A549 (cell line): ENCODE results near the gene TSPAN18. TPM values are rescaled to one million over a fixed set of nuclear protein-coding genes. Genes with fewer than 3 reads are reported as not detected.

Experiments
- ATAC-seq, 2 experiments: fragments of 200-7000 bp in 1 of 2; fragments of >200 bp in 1 of 2; cut with Nextera tagmentation in 1 of 2; cut with Tn5 transposase in 1 of 2; 3 replicates each; pipeline versions ENCODE4 v1.8.0 to v1.9.1; 2018 to 2020; ENCODE audit warnings: mild to moderate bottlenecking in 1 of 2, moderate library complexity in 1 of 2
- CTCF ChIA-PET: fragments of 300-600 bp; sonication (Branson Sonifier 250); formaldehyde crosslinking; extraction: SDS; loops from one replicate; lab custom pipeline; 2021; ENCODE audit warnings: antibody characterized with exemption, inconsistent platforms; lab: Yijun Ruan, JAX
- POLR2A ChIA-PET: fragments of 350-600 bp; formaldehyde crosslinking; extraction: SDS; loops from one replicate; lab custom pipeline; 2021; ENCODE audit warnings: antibody characterized with exemption, inconsistent platforms; lab: Yijun Ruan, JAX
- DNase-seq, 2 experiments: peaks; one replicate each; pipeline versions ENCODE4 v3.0.0 to v3.0.0-alpha.2; 2011 to 2016; ENCODE audit warnings: low read depth in 1 of 2, low spot score in 1 of 2
- FAIRE-seq: peaks from 2 replicates; lab custom pipeline; 2011; peaks lifted over from hg19 to GRCh38; lab: Jason Lieb, UNC
- H3K27ac ChIP-seq, 2 experiments: fragments of >200 bp; sonication (Bioruptor Twin); formaldehyde crosslinking; 3 replicates each; pipeline ENCODE4 v1.5.1; 2016 to 2017
- H3K4me1 ChIP-seq: fragments of >200 bp; sonication (Bioruptor Twin); formaldehyde crosslinking; 3 replicates; pipeline ENCODE4 v1.6.1; 2016
- H3K4me2 ChIP-seq: fragments of >200 bp; sonication (Bioruptor Twin); formaldehyde crosslinking; 3 replicates; pipeline ENCODE4 v1.6.1; 2016
- H3K4me3 ChIP-seq: fragments of >200 bp; sonication (Bioruptor Twin); formaldehyde crosslinking; 3 replicates; pipeline ENCODE4 v1.5.1; 2016
- H3K9me3 ChIP-seq: fragments of >200 bp; sonication (Bioruptor Twin); formaldehyde crosslinking; 3 replicates; pipeline ENCODE4 v1.6.1; 2016
- CBX2 ChIP-seq: fragments of 200-600 bp; sonication (generic); IDR thresholded peaks from 2 replicates; pipeline ENCODE4 v1.6.1; 2016; ENCODE audit warnings: low read depth, mild to moderate bottlenecking, borderline replicate concordance
- CBX8 ChIP-seq: fragments of 200-600 bp; sonication (generic); IDR thresholded peaks from 2 replicates; pipeline ENCODE4 v1.6.1; 2016
- CEBPB ChIP-seq, 2 experiments: fragments of >200 bp in 1 of 2; sonication (Bioruptor Twin) in 1 of 2; formaldehyde crosslinking in 1 of 2; IDR thresholded peaks; 2 replicates each; pipeline ENCODE4 v1.6.1; 2012 to 2016
- CHD2 ChIP-seq: fragments of 150-350 bp; IDR thresholded peaks from 2 replicates; pipeline ENCODE4 v1.6.1; 2014; ENCODE audit warnings: low read length; ENCODE audit not compliant: partially characterized antibody
- EP300 ChIP-seq, 2 experiments: fragments of >200 bp; sonication (Bioruptor Twin); formaldehyde crosslinking; IDR thresholded peaks; 2 replicates in 1 of 2; 3 replicates in 1 of 2; pipeline ENCODE4 v1.6.1; 2016 to 2017
- ESRRA ChIP-seq: fragments of 150-350 bp; IDR thresholded peaks from 2 replicates; pipeline ENCODE4 v1.6.1; 2014; ENCODE audit warnings: mild to moderate bottlenecking, low read length, borderline replicate concordance
- FOSB ChIP-seq: fragments of 250-450 bp; sonication (Bioruptor Pico); IDR thresholded peaks from 2 replicates; pipeline ENCODE4 v1.5.0; 2020; ENCODE audit warnings: mild to moderate bottlenecking, moderate library complexity
- FOXS1 ChIP-seq: fragments of 250-450 bp; sonication (Bioruptor Pico); IDR thresholded peaks from 2 replicates; pipeline ENCODE4 v1.5.0; 2020; ENCODE audit warnings: mild to moderate bottlenecking, moderate library complexity
- HDAC2 ChIP-seq: fragments of 200-600 bp; sonication (generic); IDR thresholded peaks from 2 replicates; pipeline ENCODE4 v1.6.1; 2016
- HOXB13 ChIP-seq: fragments of 250-450 bp; sonication (Bioruptor Pico); IDR thresholded peaks from 2 replicates; pipeline ENCODE4 v1.5.0; 2020; ENCODE audit warnings: low read depth, mild to moderate bottlenecking, moderate library complexity
- JUNB ChIP-seq: fragments of >200 bp; sonication (Bioruptor Twin); formaldehyde crosslinking; IDR thresholded peaks from 2 replicates; pipeline ENCODE4 v1.6.1; 2016
- MAZ ChIP-seq: fragments of 150-350 bp; IDR thresholded peaks from 2 replicates; pipeline ENCODE4 v1.6.1; 2014; ENCODE audit warnings: antibody characterized with exemption, low read depth, low read length, borderline replicate concordance
- MYC ChIP-seq: IDR thresholded peaks from 2 replicates; pipeline ENCODE4 v1.6.1; 2012; ENCODE audit warnings: mild to moderate bottlenecking, inconsistent platforms, low read length, improper control_type of control experiment, borderline replicate concordance
- NFE2L2 ChIP-seq: fragments of 150-350 bp; conservative IDR thresholded peaks from 2 replicates; pipeline ENCODE4 v1.6.1; 2014; ENCODE audit warnings: low read length
- RAD21 ChIP-seq, 2 experiments: fragments of >200 bp in 1 of 2; sonication (Bioruptor Twin) in 1 of 2; formaldehyde crosslinking in 1 of 2; IDR thresholded peaks in 1 of 2; conservative IDR thresholded peaks in 1 of 2; 2 replicates in 1 of 2; 3 replicates in 1 of 2; pipeline ENCODE4 v1.6.1; 2012 to 2018; ENCODE audit warnings: inconsistent platforms in 1 of 2
- RARB ChIP-seq: fragments of 250-450 bp; sonication (Bioruptor Pico); IDR thresholded peaks from 2 replicates; pipeline ENCODE4 v1.8.0; 2021; ENCODE audit warnings: mild to moderate bottlenecking, moderate library complexity
- SREBF2 ChIP-seq: fragments of 450-650 bp; IDR thresholded peaks from 2 replicates; pipeline ENCODE4 v1.6.1; 2014; ENCODE audit warnings: mild to moderate bottlenecking, moderate library complexity
- TP53 ChIP-seq: fragments of 250-450 bp; sonication (Bioruptor Pico); IDR thresholded peaks from 2 replicates; pipeline ENCODE4 v1.5.0; 2021; ENCODE audit warnings: mild to moderate bottlenecking, moderate library complexity
- ZNF302 ChIP-seq: fragments of 250-450 bp; sonication (Bioruptor Pico); IDR thresholded peaks from 2 replicates; pipeline ENCODE4 v1.9.0; 2021; ENCODE audit warnings: inconsistent platforms, mild to moderate bottlenecking, moderate library complexity
- ZSCAN20 ChIP-seq: fragments of 250-450 bp; sonication (Bioruptor Pico); IDR thresholded peaks from 2 replicates; pipeline ENCODE4 v1.8.0; 2022; ENCODE audit warnings: mild to moderate bottlenecking, moderate library complexity
- WGBS: methylation state at CpG from one replicate; pipeline ENCODE4 v1.1.6; 2017; ENCODE audit errors: missing lambda C conversion rate; 5-methylcytosine and 5-hydroxymethylcytosine counted together
- polyA plus RNA-seq, 4 experiments: library from polyadenylated mRNA; depleted of rRNA in 3 of 4; stranded (reverse); fragments of >200 nt; fragmentation: RNase III in 1 of 4; extraction: RNeasy Plus Mini Kit Qiagen cat#74134 plus additional on column Dnase treatment in 1 of 4; gene quantifications; 2 replicates in 3 of 4; 3 replicates in 1 of 4; pipeline ENCODE4 v1.2.3, GENCODE V29; 2011 to 2017
- TF ChIP-seq, protein P1 (sequence below): fragments of 200-600 bp; sonication (generic); IDR thresholded peaks from 2 replicates; pipeline ENCODE4 v1.6.1; 2016; ENCODE audit warnings: antibody characterized with exemption, mild to moderate bottlenecking, moderate library complexity
- TF ChIP-seq, protein P2 (sequence below): fragments of >200 bp; sonication (Bioruptor Twin); formaldehyde crosslinking; IDR thresholded peaks from 3 replicates; pipeline ENCODE4 v1.5.1; 2016
- TF ChIP-seq, protein P3 (sequence below): IDR thresholded peaks from 2 replicates; pipeline ENCODE4 v1.6.1; 2012

The TSPAN18 gene
- polyA plus RNA-seq, 2 of the 4 experiments (the other 2 are of a cell fraction) = 0.81 to 4.5 TPM

DNA sequence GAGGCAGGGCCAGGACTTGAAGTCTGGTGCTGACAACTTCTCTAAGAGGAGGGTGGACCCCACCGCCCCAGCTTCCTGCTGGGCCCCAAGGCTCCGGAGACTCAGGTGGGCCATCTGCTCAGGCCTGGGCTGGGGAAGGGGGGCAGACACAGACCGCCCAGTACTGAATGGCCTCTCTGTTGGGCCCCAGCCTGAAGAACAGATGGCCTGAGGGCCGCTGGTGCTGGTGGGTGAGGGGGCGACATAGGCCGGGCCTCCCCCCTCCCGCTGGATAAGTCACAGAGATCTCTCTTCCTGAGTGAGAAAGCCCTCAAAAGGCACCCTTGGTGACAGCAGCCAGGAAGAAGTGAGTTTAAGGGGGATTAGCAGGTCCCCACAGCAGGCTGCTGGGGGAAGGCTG, 236.4 kb downstream of the TSPAN18 start:
- ATAC-seq (no peak), FAIRE-seq (no peak), DNase-seq (no peak)
- CTCF ChIA-PET = interaction anchor here (1.0 to 9.7 kb wide), 4 partner anchors 10 to 141 kb away, joined by 3 to 64 read pairs (median 4); no protein-coding TSS in a partner anchor
- 90% methylated on average over 4 of the region's 7 CpGs for WGBS
- H3K4me2 ChIP-seq = no peak overlapping the region
- no peaks in the 10 kb centered on the region for H3K9me3 ChIP-seq
- no peak for TF ChIP-seq EP300 (IDR thresholded peaks at IDR 0.05)
- no peak for TF ChIP-seq JUNB
- TF ChIP-seq TP53 = no peak
- no peak for TF ChIP-seq FOXS1 (CRISPR knock-in tag)
- TF ChIP-seq ESRRA = no peak
- TF ChIP-seq CEBPB (IDR thresholded peaks at IDR 0.05) = no peak
- no peak for TF ChIP-seq NFE2L2
- TF ChIP-seq RARB (CRISPR knock-in tag) = no peak
- no peak for TF ChIP-seq MAZ
- POLR2A ChIA-PET = interaction anchor here (0.6 kb wide), 1 partner anchor 12 kb away, joined by 3 read pairs; no protein-coding TSS in a partner anchor
- H3K27ac ChIP-seq = no peak overlapping the region
- H3K4me3 ChIP-seq = no peak overlapping the region
- peaks cover 5% of the 10 kb centered on the region; the same call in 2 of the 3 replicates for H3K4me1 ChIP-seq

DNA sequence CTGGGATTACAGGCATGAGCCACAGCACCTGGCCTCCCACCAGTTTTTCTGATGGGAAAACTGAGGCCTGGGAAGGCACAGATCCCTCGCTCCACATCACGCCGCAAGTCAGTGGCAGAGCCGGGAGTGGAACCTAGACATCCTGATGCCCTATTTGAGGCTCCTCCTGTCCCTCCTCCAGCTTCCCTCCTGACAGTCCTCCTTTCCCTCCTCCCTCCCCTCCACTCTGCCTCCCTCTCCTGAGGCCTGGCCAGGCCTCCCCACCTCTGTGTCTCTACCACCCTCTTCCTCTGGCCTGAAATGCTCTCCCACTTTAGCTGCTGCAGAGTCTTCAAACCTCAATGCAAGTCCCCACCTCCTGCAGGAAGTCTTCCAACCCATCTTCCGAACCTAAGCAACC, 237.2 kb downstream of the TSPAN18 start:
- DNase-seq (no peak), ATAC-seq (no peak)
- POLR2A ChIA-PET = no interaction called here
- H3K27ac ChIP-seq = no peak overlapping the region
- no peak overlapping the region for H3K4me2 ChIP-seq
- TF ChIP-seq, protein P1, sequence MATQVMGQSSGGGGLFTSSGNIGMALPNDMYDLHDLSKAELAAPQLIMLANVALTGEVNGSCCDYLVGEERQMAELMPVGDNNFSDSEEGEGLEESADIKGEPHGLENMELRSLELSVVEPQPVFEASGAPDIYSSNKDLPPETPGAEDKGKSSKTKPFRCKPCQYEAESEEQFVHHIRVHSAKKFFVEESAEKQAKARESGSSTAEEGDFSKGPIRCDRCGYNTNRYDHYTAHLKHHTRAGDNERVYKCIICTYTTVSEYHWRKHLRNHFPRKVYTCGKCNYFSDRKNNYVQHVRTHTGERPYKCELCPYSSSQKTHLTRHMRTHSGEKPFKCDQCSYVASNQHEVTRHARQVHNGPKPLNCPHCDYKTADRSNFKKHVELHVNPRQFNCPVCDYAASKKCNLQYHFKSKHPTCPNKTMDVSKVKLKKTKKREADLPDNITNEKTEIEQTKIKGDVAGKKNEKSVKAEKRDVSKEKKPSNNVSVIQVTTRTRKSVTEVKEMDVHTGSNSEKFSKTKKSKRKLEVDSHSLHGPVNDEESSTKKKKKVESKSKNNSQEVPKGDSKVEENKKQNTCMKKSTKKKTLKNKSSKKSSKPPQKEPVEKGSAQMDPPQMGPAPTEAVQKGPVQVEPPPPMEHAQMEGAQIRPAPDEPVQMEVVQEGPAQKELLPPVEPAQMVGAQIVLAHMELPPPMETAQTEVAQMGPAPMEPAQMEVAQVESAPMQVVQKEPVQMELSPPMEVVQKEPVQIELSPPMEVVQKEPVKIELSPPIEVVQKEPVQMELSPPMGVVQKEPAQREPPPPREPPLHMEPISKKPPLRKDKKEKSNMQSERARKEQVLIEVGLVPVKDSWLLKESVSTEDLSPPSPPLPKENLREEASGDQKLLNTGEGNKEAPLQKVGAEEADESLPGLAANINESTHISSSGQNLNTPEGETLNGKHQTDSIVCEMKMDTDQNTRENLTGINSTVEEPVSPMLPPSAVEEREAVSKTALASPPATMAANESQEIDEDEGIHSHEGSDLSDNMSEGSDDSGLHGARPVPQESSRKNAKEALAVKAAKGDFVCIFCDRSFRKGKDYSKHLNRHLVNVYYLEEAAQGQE = no peak
- no peak for TF ChIP-seq TP53
- no peak for TF ChIP-seq CHD2
- no peak for TF ChIP-seq CBX8
- TF ChIP-seq, protein P2, sequence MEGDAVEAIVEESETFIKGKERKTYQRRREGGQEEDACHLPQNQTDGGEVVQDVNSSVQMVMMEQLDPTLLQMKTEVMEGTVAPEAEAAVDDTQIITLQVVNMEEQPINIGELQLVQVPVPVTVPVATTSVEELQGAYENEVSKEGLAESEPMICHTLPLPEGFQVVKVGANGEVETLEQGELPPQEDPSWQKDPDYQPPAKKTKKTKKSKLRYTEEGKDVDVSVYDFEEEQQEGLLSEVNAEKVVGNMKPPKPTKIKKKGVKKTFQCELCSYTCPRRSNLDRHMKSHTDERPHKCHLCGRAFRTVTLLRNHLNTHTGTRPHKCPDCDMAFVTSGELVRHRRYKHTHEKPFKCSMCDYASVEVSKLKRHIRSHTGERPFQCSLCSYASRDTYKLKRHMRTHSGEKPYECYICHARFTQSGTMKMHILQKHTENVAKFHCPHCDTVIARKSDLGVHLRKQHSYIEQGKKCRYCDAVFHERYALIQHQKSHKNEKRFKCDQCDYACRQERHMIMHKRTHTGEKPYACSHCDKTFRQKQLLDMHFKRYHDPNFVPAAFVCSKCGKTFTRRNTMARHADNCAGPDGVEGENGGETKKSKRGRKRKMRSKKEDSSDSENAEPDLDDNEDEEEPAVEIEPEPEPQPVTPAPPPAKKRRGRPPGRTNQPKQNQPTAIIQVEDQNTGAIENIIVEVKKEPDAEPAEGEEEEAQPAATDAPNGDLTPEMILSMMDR = no peak
- TF ChIP-seq CEBPB (IDR thresholded peaks at IDR 0.05) = no peak
- TF ChIP-seq, protein P3, sequence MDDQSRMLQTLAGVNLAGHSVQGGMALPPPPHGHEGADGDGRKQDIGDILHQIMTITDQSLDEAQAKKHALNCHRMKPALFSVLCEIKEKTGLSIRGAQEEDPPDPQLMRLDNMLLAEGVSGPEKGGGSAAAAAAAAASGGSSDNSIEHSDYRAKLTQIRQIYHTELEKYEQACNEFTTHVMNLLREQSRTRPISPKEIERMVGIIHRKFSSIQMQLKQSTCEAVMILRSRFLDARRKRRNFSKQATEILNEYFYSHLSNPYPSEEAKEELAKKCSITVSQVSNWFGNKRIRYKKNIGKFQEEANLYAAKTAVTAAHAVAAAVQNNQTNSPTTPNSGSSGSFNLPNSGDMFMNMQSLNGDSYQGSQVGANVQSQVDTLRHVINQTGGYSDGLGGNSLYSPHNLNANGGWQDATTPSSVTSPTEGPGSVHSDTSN = no peak
- TF ChIP-seq ZSCAN20 (CRISPR knock-in tag) = no peak
- no peak for TF ChIP-seq HOXB13 (CRISPR knock-in tag)
- TF ChIP-seq MYC = no peak
- TF ChIP-seq FOXS1 (CRISPR knock-in tag) = no peak
- TF ChIP-seq ZNF302 (CRISPR knock-in tag) = no peak
- TF ChIP-seq CBX2 = no peak
- TF ChIP-seq HDAC2 = no peak
- no peak for TF ChIP-seq SREBF2
- TF ChIP-seq RAD21 (conservative IDR thresholded peaks at IDR 0.05 in 1 of 2, IDR thresholded peaks at IDR 0.05 in 1 of 2) = no peak
- TF ChIP-seq FOSB (CRISPR knock-in tag) = no peak
- TF ChIP-seq, all 56 proteins: peak for 0
- WGBS = 96% methylated on average over 5 of the region's 5 CpGs
- FAIRE-seq = no peak
- CTCF ChIA-PET = interaction anchor here (0.6 to 9.7 kb wide), 6 partner anchors 11 to 140 kb away, joined by 3 to 64 read pairs (median 3); no protein-coding TSS in a partner anchor
- Histone ChIP-seq H3K4me1 (peaks cover 3% of the 10 kb centered on the region; the same call in 1 of the 3 replicates), H3K9me3 (no peaks in the 10 kb centered on the region), H3K4me3 (no peak overlapping the region)
